HG03103 (cell line): ENCODE data around the gene CCL16.
"Not testable (repeated sequence)": the region's sequence is repeated elsewhere in the genome, so short reads cannot be mapped to it uniquely, and the experiment has no call there.

Experiments used
- ATAC-seq: cut with Tn5 transposase; IDR thresholded peaks from one replicate; pipeline ENCODE4 v1.9.1; 2021; ENCODE audit warnings: low read depth; ENCODE audit not compliant: unreplicated experiment

CCL16 gene

GRCh38 chr17:35981246-35981645, at the start of gene CCL16:
Gene CCL16, minus strand, starts transcription at chr17:35981497. Its CDS starts 77 bp downstream, at chr17:35981420.
- no peak for ATAC-seq

GRCh38 chr17:36030956-36031355, 49.7 kb upstream of the CCL16 start:
- no peak for ATAC-seq

- no peak for ATAC-seq
These were observed 46.5 kb upstream of the CCL16 start for GRCh38 chr17:36027761-36028160.

GRCh38 chr17:36024106-36024869, 43.0 kb upstream of the CCL16 start:
- no peak for ATAC-seq

GRCh38 chr17:36019423-36019822, 38.1 kb upstream of the CCL16 start:
- no peak for ATAC-seq

GRCh38 chr17:36017799-36018198, 36.5 kb upstream of the CCL16 start, which contains the start of gene CCL23:
Gene CCL23, minus strand, starts transcription at chr17:36017972. Its CDS starts 75 bp downstream, at chr17:36017897.
- ATAC-seq, result no peak

- ATAC-seq, result no peak
These were observed 35.3 kb upstream of the CCL16 start for GRCh38 chr17:36016555-36016954.

GRCh38 chr17:36015895-36016294, 34.6 kb upstream of the CCL16 start:
- ATAC-seq, result not testable (repeated sequence)

- no peak for ATAC-seq
These were observed 33.6 kb upstream of the CCL16 start for GRCh38 chr17:36014946-36015345.

GRCh38 chr17:36011201-36011600, 29.9 kb upstream of the CCL16 start:
- ATAC-seq, result no peak

GRCh38 chr17:36008998-36009665, 27.8 kb upstream of the CCL16 start:
- ATAC-seq, result no peak

- no peak for ATAC-seq
These were observed 23.4 kb upstream of the CCL16 start for GRCh38 chr17:36004594-36005108.

- ATAC-seq, result no peak
These were observed 21.3 kb upstream of the CCL16 start for GRCh38 chr17:36002631-36003030.

GRCh38 chr17:36001862-36002603, 20.7 kb upstream of the CCL16 start:
- ATAC-seq, result no peak

- no peak for ATAC-seq
These were observed 19.9 kb upstream of the CCL16 start, which contains the start of gene CCL15 for GRCh38 chr17:36001110-36001771. Gene CCL15, minus strand, starts transcription at chr17:36001553. Its CDS starts 61 bp downstream, at chr17:36001492.

GRCh38 chr17:36000732-36001109, 19.4 kb upstream of the CCL16 start:
- ATAC-seq, result no peak

- ATAC-seq, result no peak
These were observed 17.5 kb upstream of the CCL16 start for GRCh38 chr17:35998756-35999155.

GRCh38 chr17:35998018-35998545, 16.8 kb upstream of the CCL16 start:
- ATAC-seq, result no peak

GRCh38 chr17:35995346-35995745, 14.0 kb upstream of the CCL16 start:
- ATAC-seq, result not testable (repeated sequence)

- no peak for ATAC-seq
These were observed 9.8 kb upstream of the CCL16 start for GRCh38 chr17:35991075-35991474.
